Effector CD8-positive, alpha-beta T cell (primary cell): ENCODE measurements around the gene ZNF280D.

Experiments used
- DNase-seq: peaks from one replicate; lab custom pipeline; 2025; lab: John Stamatoyannopoulos, UW

Gene ZNF280D

GRCh38 chr15:56631765-56632164, 101.5 kb downstream of the ZNF280D start:
- DNase-seq = no peak

DNA sequence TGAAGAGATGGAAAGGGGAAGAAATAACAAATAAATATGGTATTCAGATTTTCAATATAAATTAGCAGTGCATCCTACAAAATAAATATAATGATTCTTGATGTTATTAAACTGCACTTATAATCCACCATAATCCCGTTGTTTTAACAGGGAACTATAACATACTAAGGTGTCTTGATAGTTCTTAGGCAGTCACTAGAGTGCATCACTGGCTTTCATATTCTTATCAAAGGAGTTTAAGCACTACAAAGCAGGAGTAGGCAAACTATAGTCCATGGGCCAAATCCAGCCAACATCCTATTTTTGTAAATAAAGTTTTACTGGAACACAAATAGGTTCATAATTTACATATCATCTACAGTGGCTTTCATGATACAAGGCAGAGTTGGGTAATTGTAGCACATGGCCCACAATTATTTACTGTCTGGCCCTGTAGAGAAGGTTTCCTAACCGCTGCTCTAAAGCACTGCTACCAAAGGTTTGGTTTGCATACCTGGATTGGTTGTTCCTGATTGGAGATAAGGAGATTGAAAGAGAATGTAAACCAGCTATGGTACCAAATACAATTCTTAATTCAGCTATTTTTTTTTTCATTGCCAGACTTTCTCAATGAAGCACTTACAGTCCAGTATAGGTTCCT, 104.3 kb downstream of the ZNF280D start:
- DNase-seq = no peak

- DNase-seq = no peak
Observed at GRCh38 chr15:56619887-56620286, 113.4 kb downstream of the ZNF280D start.

DNA sequence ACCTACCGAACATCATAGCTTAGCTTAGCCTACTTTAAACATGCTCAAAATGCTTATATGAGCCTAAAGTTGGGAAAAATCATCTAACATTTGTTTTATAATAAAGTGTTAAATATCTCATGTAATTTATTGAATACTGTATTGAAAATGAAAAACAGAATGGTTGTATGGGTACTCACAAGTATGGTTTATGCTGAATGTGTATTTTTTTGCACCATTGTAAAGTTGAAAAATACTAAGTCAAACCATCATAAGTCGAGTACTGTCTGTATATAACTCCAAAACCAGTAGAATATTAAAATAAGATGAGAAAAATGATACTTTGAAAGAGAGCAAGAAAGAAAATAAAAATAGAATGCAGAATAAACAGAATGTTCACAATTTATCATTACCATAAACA, 115.7 kb downstream of the ZNF280D start:
- DNase-seq = no peak

- DNase-seq = no peak
Observed at GRCh38 chr15:56616551-56616950, 116.8 kb downstream of the ZNF280D start.

- no peak for DNase-seq
Observed at GRCh38 chr15:56613811-56614210, 119.5 kb downstream of the ZNF280D start.

DNA sequence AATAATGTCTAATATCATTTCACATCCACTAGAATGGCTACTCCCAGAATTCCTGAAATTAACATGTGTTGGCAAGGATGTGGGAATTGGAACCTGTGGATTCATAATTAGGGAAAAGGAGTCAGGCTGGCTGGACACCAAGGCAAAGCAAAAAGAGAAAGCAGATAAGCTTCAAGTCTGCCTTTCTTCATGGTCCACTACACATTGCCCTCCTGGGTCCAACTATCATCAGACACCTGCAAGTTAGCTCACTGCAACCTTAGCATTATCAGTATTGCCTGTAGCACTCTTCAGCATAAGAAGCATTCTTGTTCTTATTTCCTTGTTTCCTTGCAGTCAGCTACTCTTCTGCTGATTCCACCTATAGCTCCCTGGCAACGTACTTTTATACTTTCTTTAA, 124.3 kb downstream of the ZNF280D start:
- DNase-seq = no peak

GRCh38 chr15:56608140-56608778, 125.0 kb downstream of the ZNF280D start:
- DNase-seq = no peak

- no peak for DNase-seq
Observed at GRCh38 chr15:56602253-56602652, 131.1 kb downstream of the ZNF280D start.

GRCh38 chr15:56600380-56600779, 132.9 kb downstream of the ZNF280D start:
- DNase-seq = no peak

- no peak for DNase-seq
Observed at GRCh38 chr15:56598991-56599390, 134.3 kb downstream of the ZNF280D start.

- DNase-seq = no peak
Observed at GRCh38 chr15:56587686-56588085, 145.6 kb downstream of the ZNF280D start.

GRCh38 chr15:56586206-56586605, 147.1 kb downstream of the ZNF280D start:
- no peak for DNase-seq

DNA sequence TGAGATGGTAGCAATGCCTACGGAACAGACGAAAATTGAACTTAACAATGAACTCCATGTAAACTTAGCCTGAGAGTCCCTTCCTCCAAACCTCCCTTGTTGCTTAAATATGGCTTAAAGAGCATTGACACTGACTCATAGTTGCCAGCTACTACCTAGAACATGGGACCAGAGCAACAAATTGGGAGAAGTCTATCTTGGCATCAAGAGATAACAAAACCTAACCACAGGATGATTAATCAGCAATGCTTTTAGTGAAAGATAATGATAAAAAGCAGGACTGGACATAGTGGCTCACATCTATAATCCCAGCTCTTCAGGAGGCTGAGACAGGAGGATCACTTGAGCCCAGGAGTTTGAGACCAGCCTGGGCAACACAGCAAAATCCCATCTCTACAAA, 150.5 kb downstream of the ZNF280D start:
- DNase-seq = no peak
